CD4-positive, alpha-beta T cell treated with Interleukin-1 beta for 1 hour (primary cell): ENCODE results near the gene SYNE1.
"Not testable (repeated sequence)": the region's sequence is repeated elsewhere in the genome, so short reads cannot be mapped to it uniquely, and the experiment has no call there.

Source experiments
- DNase-seq, 2 donors: peaks; one replicate each; pipeline ENCODE4 v3.0.0-alpha.2; 2020 to 2022

SYNE1 gene

DNA sequence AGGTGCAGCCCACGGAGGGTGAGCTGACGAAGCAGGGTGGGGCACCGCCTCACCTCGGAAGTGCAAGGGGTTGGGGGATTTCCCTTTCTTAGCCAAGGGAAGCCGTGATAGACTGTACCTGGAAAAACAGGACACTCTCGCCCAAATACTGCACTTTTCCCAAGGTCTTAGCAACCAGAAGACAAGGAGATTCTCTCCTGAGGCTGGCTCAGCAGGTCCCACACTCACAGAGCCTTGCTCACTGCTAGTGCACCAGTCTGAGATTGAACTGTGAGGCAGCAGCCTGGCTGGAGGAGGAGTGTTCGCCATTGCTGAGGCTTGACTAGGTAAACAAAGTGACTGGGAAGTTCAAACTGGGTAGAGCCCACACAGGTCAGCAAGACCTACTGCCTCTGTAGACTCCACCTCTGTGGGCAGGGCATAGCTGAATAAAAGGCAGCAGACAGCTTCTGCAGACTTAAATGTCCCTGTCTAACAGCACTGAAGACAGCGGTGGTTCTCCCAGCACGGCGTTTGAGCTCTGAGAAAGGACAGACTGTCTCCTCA lies 28.0 kb downstream of the SYNE1 start:
- DNase-seq: no peak

- no peak for DNase-seq
Measured at GRCh38 chr6:152605941-152606340, 31.2 kb downstream of the SYNE1 start.

DNA sequence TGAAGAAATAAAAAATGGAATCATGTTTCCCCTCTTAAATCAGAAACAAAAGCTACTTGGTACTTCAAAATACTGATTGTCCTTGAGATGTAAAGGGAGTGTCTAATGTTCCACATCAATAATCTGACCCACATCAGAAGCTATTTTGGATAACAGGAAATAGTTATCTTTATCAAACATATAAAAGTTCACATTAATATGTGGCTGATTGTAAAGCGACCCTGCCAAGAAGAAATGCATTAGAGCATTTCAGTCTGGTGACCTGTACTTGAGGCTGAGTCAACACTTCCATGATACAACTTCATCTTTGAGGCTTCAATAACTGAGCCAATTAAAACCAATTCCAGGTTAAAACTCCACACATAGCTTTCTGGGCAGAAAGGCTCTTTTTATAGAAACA lies 31.8 kb downstream of the SYNE1 start:
- no peak for DNase-seq

GRCh38 chr6:152603911-152604310 lies 33.3 kb downstream of the SYNE1 start:
- no peak for DNase-seq

- no peak for DNase-seq
Measured at GRCh38 chr6:152600022-152600421, 37.1 kb downstream of the SYNE1 start.

DNA sequence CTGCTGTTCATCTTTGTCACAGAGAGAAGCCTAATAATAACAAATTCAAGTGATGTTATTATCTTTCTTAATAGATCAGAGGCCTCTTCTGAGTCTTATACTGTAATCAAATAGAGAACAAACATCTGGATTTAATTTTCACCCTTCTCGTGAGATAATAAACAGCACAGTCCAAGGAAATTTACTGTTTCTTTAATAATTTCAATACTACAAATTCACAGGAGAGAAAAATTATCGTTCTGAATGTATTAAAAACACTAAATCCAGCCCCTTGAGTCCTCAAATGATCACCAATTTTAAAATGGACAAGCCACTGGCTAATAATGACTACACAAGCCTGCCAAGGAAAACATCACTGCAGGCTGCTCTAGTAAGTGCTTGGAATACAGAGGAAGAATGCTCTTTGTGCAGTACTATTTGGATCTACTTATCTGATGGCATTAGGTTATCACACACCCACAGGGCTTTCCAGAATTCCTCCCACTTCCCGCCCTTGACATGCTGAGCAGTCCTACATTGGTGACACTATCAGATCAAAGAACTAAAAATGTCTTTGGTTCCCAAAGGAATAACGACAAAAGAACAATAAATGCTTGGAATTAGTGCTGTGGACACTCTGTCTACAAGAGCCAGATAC lies 38.1 kb downstream of the SYNE1 start:
- DNase-seq: no peak

DNA sequence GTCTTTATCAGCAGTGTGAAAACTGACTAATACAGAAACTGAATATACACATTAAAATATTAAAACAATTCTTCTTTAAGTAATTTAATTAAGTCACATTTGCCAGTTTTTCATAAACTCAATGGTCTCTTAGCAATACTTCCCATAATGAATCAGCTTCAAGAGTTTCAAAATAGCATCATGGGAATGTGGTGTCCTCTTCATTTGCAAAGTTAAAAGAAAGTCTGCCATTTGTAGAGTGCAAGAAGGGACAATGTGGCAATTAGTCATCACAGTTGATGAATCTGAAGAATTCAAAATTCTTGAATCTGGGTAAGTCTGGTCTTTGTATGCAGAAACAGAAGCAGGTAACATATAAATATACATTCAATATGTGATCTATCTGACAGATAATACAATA lies 38.7 kb downstream of the SYNE1 start:
- no peak for DNase-seq

DNA sequence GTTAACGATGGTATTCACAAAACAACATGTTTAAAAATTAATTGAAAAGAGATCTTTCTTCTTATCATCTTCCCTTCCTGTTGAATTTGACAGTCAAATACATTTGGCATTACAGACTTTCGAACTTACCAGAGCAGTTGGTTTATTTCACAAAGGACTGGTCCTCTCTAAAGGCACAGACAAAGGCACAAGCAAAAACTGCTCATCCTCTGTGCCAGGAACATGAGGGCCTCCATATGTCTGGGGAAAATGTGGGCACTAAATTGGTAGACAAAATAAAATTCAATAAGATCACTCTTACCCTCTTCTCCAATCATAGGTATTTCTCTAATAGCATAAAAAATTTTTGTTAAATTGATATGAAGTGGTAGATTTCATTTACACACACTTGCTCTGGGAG lies 40.4 kb downstream of the SYNE1 start:
- DNase-seq: no peak

GRCh38 chr6:152595499-152595898 lies 41.7 kb downstream of the SYNE1 start:
- DNase-seq: no peak

DNA sequence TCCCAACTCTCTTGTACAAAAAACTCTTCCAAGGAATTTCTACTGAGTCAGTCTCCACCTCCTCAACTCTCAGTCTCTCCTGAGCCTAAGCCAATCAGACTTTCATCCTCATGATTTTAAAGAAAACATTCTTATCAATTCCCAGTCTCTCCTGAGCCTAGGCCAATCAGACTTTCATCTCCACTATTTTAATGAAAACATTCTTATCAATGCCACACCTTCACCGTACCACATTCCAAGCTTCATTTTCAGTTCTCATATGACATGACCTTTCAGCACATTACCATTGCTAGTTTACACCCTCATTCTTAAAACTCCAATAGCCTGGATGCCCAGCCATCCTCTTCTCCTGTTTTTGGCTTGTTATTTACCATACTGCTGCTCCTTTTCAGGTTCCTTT lies 42.5 kb downstream of the SYNE1 start:
- DNase-seq: no peak

- DNase-seq: no peak
Measured at GRCh38 chr6:152588456-152588855, 48.7 kb downstream of the SYNE1 start.

DNA sequence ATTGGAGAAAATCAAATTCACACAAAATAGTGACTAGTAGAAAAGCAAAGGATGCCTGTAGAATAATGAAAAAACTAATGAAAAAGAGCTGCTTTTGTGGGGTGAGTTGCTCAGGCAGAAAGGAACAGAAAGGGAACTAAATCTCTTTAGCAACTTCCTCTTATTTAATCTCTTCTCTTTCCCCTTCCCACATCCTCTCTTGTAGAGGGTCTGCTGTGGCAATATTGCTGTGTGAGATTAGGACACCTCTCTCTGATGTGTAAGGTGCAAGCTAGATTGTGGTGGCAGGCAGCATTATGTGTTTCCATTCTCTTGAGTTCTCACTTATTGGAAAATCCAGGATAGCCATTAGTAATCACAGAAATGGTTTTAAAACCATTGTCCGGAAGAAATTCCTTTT lies 49.7 kb downstream of the SYNE1 start:
- no peak for DNase-seq

GRCh38 chr6:152585236-152585635 lies 51.9 kb downstream of the SYNE1 start:
- no peak for DNase-seq

DNA sequence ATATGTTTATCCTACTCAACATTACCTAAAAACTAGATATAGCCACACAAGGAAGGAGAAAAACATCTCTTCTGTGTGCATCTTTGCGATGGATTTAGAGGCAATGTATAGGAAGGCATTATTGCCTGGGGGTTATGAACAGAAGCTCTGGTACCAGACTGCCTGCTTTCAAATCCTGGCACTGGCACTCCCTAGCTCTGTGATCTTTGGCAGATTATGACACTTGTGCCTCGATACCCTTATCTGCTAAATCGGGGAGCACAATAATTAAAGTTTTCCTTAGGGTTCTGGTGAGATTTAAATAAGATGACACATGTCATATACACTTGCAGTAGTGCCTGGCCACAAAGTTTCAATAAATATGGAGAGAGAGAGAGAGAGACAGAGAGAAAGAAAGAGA lies 53.3 kb downstream of the SYNE1 start:
- DNase-seq: no peak

DNA sequence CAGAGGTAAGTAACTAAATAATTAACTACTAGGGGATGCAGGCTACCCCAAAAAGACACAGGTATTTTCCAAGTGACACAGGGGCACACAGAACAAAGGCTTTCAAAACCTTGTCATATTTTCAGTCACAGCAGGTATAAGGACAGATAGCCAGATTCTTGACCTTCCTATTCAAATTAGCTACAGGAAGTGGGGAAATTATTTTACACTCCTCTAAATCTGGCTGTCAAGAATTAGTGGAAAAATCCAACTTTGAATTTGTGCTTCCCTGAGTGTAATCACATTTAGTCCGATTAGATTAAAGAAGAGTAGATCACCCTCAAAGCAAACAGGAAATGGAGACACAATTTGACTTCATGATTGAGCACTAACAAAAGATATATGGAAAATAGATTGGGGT lies 60.6 kb downstream of the SYNE1 start:
- no peak for DNase-seq

GRCh38 chr6:152575621-152576150 lies 61.5 kb downstream of the SYNE1 start:
- no peak for DNase-seq

GRCh38 chr6:152575161-152575560 lies 62.0 kb downstream of the SYNE1 start:
- DNase-seq: no peak

DNA sequence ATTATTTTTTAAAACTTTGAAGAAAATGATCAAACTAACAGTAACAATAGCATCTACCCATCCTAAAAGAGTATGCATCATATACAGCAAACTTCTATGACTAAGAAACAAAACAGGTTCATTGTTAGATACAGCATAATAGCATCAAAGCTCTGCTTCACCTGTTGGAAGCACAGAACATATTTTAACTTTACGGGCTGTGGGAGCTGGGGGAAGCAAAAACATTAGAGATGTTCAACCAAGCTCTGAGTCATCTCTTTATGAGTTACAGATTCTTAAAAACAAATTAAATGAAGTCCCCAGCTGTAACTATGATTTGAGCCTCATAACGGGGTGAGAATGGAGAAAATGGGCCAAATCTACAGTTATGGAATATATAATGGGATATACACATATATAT lies 63.4 kb downstream of the SYNE1 start:
- no peak for DNase-seq

- no peak for DNase-seq
Measured at GRCh38 chr6:152572338-152573088, 64.6 kb downstream of the SYNE1 start.

DNA sequence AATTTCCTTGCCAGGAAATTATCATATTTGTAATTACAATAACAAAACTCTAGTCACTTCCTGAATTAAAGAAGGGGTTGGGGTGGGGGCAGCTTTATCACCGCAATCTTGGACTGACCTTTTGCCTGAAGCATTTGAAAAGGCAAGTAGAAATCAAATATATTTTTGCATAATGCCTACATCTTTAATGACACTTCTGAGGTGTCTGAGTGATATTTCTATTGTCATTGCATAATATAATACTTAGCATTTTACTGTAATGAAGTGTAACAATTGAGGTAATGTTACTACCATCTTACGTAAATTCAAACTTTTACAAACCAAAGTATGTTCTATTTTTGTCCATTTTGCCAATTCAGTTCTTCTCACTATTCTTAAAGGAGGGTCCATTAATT lies 65.2 kb downstream of the SYNE1 start:
- no peak for DNase-seq

DNA sequence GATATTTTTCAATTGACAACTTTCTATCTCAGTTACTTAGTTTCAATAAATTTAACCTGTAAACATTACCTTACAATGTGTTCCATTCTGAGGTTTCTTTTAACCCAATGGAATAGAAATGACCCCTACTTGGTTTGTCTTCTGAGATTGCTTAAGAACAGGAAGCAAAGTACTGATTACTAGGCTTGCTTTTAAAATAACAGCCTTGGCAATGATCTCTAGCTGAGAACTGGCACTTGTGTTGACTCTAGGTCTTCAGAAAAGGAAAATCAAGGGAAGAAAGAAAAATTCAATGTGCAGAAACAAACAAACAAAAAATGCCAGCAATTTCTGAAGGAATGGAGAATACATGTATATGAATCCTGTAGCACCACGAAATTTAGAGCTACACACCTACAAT lies 66.1 kb downstream of the SYNE1 start:
- no peak for DNase-seq

DNA sequence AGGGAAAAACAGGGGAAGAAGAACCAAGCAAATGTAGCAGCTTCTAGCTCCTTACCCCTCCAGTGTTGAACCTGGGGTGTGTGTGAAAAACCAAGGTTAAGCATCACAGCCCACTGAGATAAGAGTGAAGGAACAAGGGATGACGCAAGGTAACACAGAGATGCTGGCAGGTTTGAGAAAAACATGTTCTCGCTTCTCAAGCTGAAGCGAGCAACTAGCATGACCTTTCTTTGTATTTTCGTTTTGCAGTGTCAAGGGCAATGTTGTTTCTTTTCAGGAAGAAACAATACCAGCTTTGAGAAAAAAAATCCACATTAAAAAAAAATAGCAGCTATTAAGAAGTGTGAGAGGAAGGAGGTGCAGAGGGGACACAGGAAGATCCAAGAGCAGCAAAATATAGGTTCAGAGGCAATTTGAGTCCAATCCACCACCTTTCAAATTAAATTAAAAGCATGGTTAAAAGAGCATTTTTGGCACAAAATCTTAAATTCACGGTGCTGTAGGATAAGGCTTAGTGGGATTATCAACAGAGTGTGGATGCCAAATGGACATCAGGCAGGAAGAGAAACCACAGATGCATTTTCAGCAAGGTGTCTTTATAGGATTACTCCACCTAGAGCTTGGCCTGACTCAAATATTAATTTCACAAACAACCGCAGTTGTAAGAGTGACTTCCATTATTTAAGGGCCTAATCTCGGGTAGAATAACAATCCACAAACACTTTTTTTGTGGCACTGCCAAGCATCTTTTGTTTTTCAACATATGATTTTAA lies 70.9 kb downstream of the SYNE1 start:
- DNase-seq: no peak

- DNase-seq: no peak
Measured at GRCh38 chr6:152563177-152563576, 74.0 kb downstream of the SYNE1 start.

- DNase-seq: not testable (repeated sequence)
Measured at GRCh38 chr6:152558798-152559197, 78.4 kb downstream of the SYNE1 start.
